PC-9 (cell line): ENCODE results near the gene IRF6. TPM values are rescaled to one million over a fixed set of nuclear protein-coding genes. Genes with fewer than 3 reads are reported as not detected.

Source experiments
- BruUV-seq: library from RNA; stranded (reverse); fragments of 400-500 nt; replicated peaks from 2 replicates; lab custom pipeline; 2021; lab: Mats Ljungman, UMichigan
- CTCF ChIA-PET: fragments of 300-600 bp; sonication (Branson Sonifier 250); formaldehyde crosslinking; loops from one replicate; lab custom pipeline; 2022; ENCODE audit warnings: antibody characterized with exemption; lab: Charles Lee
- POLR2A ChIA-PET: fragments of 300-600 bp; sonication (Branson Sonifier 250); formaldehyde crosslinking; loops from one replicate; lab custom pipeline; 2022; ENCODE audit warnings: antibody characterized with exemption; ENCODE audit not compliant: unreplicated experiment; lab: Charles Lee
- DNase-seq, 2 experiments: peaks; one replicate each; pipeline versions ENCODE4 v3.0.0 to v3.0.0-alpha.2; 2015 to 2022; ENCODE audit warnings: mixed read lengths in 1 of 2
- H2AFZ ChIP-seq: fragments of 200-600 bp; sonication (generic); 2 replicates; pipeline ENCODE4 v1.8.1; 2017; ENCODE audit warnings: antibody characterized with exemption
- H3F3A ChIP-seq: fragments of 200-600 bp; sonication (generic); 2 replicates; pipeline ENCODE4 v1.8.1; 2017; ENCODE audit warnings: antibody characterized with exemption, mild to moderate bottlenecking, low read depth; ENCODE audit not compliant: insufficient read depth
- H3K27ac ChIP-seq: fragments of 200-600 bp; sonication (generic); 2 replicates; pipeline ENCODE4 v1.6.1; 2016; ENCODE audit warnings: mixed run types
- H3K27me3 ChIP-seq: fragments of 200-600 bp; sonication (generic); 2 replicates; pipeline ENCODE4 v1.6.1; 2016; ENCODE audit warnings: low read depth, mixed run types; ENCODE audit not compliant: insufficient read depth
- H3K36me3 ChIP-seq: fragments of 200-600 bp; sonication (generic); 2 replicates; pipeline ENCODE4 v1.6.1; 2016; ENCODE audit warnings: low read depth, mixed run types
- H3K4me1 ChIP-seq: fragments of 200-600 bp; sonication (generic); replicated peaks from 2 replicates; pipeline ENCODE4 v1.6.1; 2016; ENCODE audit warnings: mixed run types; ENCODE audit not compliant: insufficient read depth
- H3K4me2 ChIP-seq: fragments of 200-600 bp; sonication (generic); 2 replicates; pipeline ENCODE4 v1.6.1; 2017; ENCODE audit warnings: mixed run types
- H3K4me3 ChIP-seq: fragments of 200-600 bp; sonication (generic); 2 replicates; pipeline ENCODE4 v1.6.1; 2016; ENCODE audit warnings: mixed run types
- H3K79me2 ChIP-seq: fragments of 200-600 bp; sonication (generic); 2 replicates; pipeline ENCODE4 v1.6.1; 2017; ENCODE audit warnings: low read depth, mixed run types
- H3K9me2 ChIP-seq: fragments of 200-600 bp; sonication (generic); 2 replicates; pipeline ENCODE4 v1.8.1; 2017; ENCODE audit warnings: mild to moderate bottlenecking; ENCODE audit not compliant: insufficient read depth
- H3K9me3 ChIP-seq: fragments of 200-600 bp; sonication (generic); 2 replicates; pipeline ENCODE4 v1.8.1; 2016; ENCODE audit warnings: low read depth; ENCODE audit not compliant: insufficient read depth
- H4K20me1 ChIP-seq: fragments of 200-600 bp; sonication (generic); 2 replicates; pipeline ENCODE4 v1.8.1; 2017; ENCODE audit not compliant: insufficient read depth
- EZH2 ChIP-seq: fragments of 200-600 bp; sonication (generic); IDR thresholded peaks from 2 replicates; pipeline ENCODE4 v1.8.0; 2017; ENCODE audit warnings: antibody characterized with exemption, low read depth
- intact Hi-C: fragments of 100-400 bp; cut with micrococcal nuclease; formaldehyde crosslinking; loops from one replicate; pipeline ENCODE4 v1.10.0; 2022; ENCODE audit not compliant: unreplicated experiment
- total RNA-seq: library from RNA; stranded (reverse); gene quantifications from 2 replicates; pipeline ENCODE4 v1.2.3, GENCODE V29; 2021
- TF ChIP-seq, protein P1 (sequence below): fragments of 200-600 bp; sonication (generic); conservative IDR thresholded peaks from 2 replicates; pipeline ENCODE4 v1.6.1; 2017; ENCODE audit warnings: mixed run types, antibody characterized with exemption, mild to moderate bottlenecking, moderate library complexity

The IRF6 gene
- total RNA-seq, 1 experiment from 2014 or later, result 46.5 TPM

DNA sequence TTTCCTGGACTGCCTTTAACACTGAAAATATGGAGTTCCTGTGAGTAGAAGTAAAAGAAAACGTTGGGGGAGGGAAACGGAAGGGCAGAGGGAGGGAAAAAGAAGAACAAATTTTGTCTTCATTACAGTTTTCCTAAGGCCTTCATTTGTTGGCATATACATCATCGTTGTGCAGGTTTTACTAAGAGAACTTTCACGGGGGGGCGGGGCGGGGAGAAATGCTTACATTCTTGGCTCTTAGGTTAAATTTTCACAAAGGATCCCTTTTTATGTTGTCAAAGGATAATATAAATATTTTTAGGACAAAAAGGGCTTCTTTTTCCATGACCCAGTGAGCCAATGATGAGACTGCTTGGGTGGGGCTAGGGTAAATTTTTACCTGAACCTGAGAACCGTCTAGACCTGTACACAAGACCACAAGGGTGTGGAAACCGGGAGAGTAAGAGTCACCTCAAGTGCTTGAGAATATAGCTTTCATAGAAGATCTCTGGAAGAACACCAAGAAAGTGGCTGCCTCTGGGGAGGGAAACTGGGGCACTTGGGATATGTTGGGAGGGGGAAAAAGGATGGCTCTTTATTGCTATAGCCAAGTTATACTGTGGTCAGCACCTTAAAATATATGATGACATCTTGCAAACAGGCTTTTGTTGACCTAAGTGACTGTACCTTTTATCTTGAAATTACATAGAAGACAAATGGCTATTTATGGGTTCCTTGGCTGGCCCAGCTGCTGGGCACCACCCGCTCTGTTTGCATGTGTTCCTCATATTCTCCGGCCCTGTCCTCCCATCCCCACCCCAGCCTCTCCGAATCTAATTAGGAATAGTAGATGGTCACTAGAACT lies 19.9 kb upstream of the IRF6 start:
- ChIA-PET CTCF (interaction anchor here (0.7 to 2.3 kb wide), 2 partner anchors 14 to 251 kb away, joined by 3 to 9 read pairs; no protein-coding TSS in a partner anchor), POLR2A (no interaction called here)
- Histone ChIP-seq H3K4me2 (no peak overlapping the region), H4K20me1 (peaks cover 3% of the 10 kb centered on the region; the same call in 1 of the 2 replicates), H3K9me2 (no peaks in the 10 kb centered on the region), H3F3A (peaks cover 16% of the 10 kb centered on the region; the same call in 1 of the 2 replicates), H2AFZ (no peak overlapping the region), H3K79me2 (peaks cover 28% of the 10 kb centered on the region), H3K4me3 (no peak overlapping the region), H3K4me1 (peaks cover 18% of the 10 kb centered on the region), H3K27me3 (no peaks in the 10 kb centered on the region), H3K9me3 (no peaks in the 10 kb centered on the region), H3K36me3 (peaks cover 15% of the 10 kb centered on the region), H3K27ac (no peak overlapping the region)
- BruUV-seq, result no TSS peak
- intact Hi-C loops, result loop anchor here (2.0 to 10.0 kb wide), 3 partner anchors 19 to 251 kb away; partner anchors contain the start of genes C1orf74 and IRF6
- no peak for DNase-seq
- TF ChIP-seq EZH2, result no peak
- TF ChIP-seq, protein P1, sequence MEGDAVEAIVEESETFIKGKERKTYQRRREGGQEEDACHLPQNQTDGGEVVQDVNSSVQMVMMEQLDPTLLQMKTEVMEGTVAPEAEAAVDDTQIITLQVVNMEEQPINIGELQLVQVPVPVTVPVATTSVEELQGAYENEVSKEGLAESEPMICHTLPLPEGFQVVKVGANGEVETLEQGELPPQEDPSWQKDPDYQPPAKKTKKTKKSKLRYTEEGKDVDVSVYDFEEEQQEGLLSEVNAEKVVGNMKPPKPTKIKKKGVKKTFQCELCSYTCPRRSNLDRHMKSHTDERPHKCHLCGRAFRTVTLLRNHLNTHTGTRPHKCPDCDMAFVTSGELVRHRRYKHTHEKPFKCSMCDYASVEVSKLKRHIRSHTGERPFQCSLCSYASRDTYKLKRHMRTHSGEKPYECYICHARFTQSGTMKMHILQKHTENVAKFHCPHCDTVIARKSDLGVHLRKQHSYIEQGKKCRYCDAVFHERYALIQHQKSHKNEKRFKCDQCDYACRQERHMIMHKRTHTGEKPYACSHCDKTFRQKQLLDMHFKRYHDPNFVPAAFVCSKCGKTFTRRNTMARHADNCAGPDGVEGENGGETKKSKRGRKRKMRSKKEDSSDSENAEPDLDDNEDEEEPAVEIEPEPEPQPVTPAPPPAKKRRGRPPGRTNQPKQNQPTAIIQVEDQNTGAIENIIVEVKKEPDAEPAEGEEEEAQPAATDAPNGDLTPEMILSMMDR, result no peak

DNA sequence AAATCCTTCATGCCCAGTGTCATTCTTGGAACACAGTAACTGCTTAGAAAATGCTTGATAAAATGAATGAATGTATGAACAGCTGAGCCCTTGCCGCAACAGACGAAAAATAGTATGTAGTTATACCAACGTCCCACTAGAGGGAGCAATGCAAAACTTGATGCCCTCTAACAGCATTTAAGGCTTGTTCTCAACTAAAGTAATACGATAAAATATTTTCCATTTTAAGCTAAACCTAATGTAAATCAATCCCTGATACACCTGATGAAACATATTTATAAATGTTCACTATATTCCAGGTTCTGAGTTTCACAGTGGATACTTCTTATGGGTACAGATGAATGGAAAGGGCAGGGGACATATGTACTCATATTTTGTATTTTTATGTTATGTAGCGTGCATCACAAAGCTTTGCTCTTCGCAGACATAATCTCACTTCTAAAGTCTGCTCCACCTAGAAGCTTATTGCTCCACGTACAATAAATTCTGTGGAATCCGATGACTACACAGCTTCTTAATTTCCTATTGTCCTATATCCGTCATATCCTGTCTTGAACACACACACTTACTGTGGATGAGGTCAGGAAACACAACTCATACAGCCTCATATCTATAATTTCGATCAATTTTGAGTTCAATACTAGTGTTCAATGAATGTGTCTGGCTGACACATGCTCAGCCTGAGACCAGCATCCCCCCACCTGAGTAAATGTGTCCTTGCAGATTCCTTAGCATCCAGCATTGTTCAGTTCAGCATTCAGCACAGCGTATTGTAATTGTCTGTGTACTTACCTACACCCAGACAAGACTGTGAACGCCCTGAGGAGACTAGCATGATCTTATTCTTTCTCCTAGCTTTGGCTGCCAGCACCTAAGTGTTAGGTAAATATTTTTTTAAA lies 17.4 kb upstream of the IRF6 start:
- Histone ChIP-seq H3F3A (peaks cover 13% of the 10 kb centered on the region; the same call in 1 of the 2 replicates), H3K9me3 (no peaks in the 10 kb centered on the region), H3K79me2 (peaks cover 5% of the 10 kb centered on the region), H3K4me2 (peak overlapping the region; percentile 25; the same call in 1 of the 2 replicates), H3K27me3 (no peaks in the 10 kb centered on the region), H4K20me1 (no peaks in the 10 kb centered on the region), H3K9me2 (no peaks in the 10 kb centered on the region), H3K27ac (no peak overlapping the region), H3K4me1 (peaks cover 4% of the 10 kb centered on the region; the same call in 1 of the 2 replicates), H3K4me3 (no peak overlapping the region), H3K36me3 (no peaks in the 10 kb centered on the region), H2AFZ (no peak overlapping the region)
- POLR2A ChIA-PET, result interaction anchor here (0.6 kb wide), 1 partner anchor 47 kb away, joined by 4 read pairs; no protein-coding TSS in a partner anchor
- TF ChIP-seq EZH2, result no peak
- TF ChIP-seq, protein P1, result peak; percentile 87
- DNase-seq, result no peak
- CTCF ChIA-PET, result interaction anchor here (0.6 to 1.7 kb wide), 6 partner anchors 15 to 232 kb away, joined by 3 to 12 read pairs (median 4); partner anchors contain the start of gene IRF6
- intact Hi-C loops, result loop anchor here (5.0 to 10.0 kb wide), 2 partner anchors 76 to 249 kb away; no protein-coding TSS in a partner anchor
- BruUV-seq, result no TSS peak
